Right renal pelvis (tissue), 4 donors: ENCODE measurements around the gene L3MBTL3. TPM values are rescaled to one million over a fixed set of nuclear protein-coding genes. Genes with fewer than 3 reads are reported as not detected.
"Not testable (repeated sequence)": the region's sequence is repeated elsewhere in the genome, so short reads cannot be mapped to it uniquely, and the experiment has no call there.

Experiments used
- DNase-seq, 4 donors: peaks; one replicate each; pipeline ENCODE4 v3.0.0-alpha.2; 2013; ENCODE audit warnings: low read depth in 4 of 4, low spot score in 3 of 4, missing footprints in 1 of 4
- polyA plus RNA-seq, 4 donors: library from polyadenylated mRNA; unstranded; fragments of 120-200 nt; gene quantifications; one replicate each; pipeline ENCODE4 v1.2.1, GENCODE V29; 2013; ENCODE audit not compliant: insufficient read length in 4 of 4

Gene L3MBTL3
- polyA plus RNA-seq, 4 donors = 18.3 to 22.4 (median 19.9) TPM

- not testable (repeated sequence) for DNase-seq
Measured at GRCh38 chr6:130170160-130170559, 151.8 kb downstream of the L3MBTL3 start.

GRCh38 chr6:130173377-130174004 lies 155.1 kb downstream of the L3MBTL3 start:
- not testable (repeated sequence) for DNase-seq

- no peak for DNase-seq
Measured at GRCh38 chr6:130176378-130176777, 158.0 kb downstream of the L3MBTL3 start.

GRCh38 chr6:130178692-130179091 lies 160.3 kb downstream of the L3MBTL3 start:
- no peak for DNase-seq

GRCh38 chr6:130182466-130182865 lies 164.1 kb downstream of the L3MBTL3 start:
- no peak for DNase-seq

- no peak for DNase-seq
Measured at GRCh38 chr6:130183271-130184222, 165.2 kb downstream of the L3MBTL3 start.

- DNase-seq = no peak
Measured at GRCh38 chr6:130185658-130186057, 167.3 kb downstream of the L3MBTL3 start.

GRCh38 chr6:130187335-130188206 lies 169.2 kb downstream of the L3MBTL3 start:
- DNase-seq = no peak

GRCh38 chr6:130188207-130188899 lies 170.0 kb downstream of the L3MBTL3 start:
- DNase-seq = no peak

- DNase-seq = no peak
Measured at GRCh38 chr6:130189531-130190397, 171.4 kb downstream of the L3MBTL3 start.

Other genes with a start within 250 kb of the L3MBTL3 start
- not detected for gene TMEM244, start 157.3 kb upstream of the L3MBTL3 start, polyA plus RNA-seq
- gene SAMD3, start 204.4 kb downstream of the L3MBTL3 start, polyA plus RNA-seq = 1 to 10 TPM in 1 of 4 donors, under 1 TPM in 3; 0.74 to 1.5 (median 0.85) TPM